Measurements from ENCODE around the gene SLC34A1.
"Not testable (repeated sequence)": the region's sequence is repeated elsewhere in the genome, so short reads cannot be mapped to it uniquely, and the experiment has no call there.

The SLC34A1 gene

DNA sequence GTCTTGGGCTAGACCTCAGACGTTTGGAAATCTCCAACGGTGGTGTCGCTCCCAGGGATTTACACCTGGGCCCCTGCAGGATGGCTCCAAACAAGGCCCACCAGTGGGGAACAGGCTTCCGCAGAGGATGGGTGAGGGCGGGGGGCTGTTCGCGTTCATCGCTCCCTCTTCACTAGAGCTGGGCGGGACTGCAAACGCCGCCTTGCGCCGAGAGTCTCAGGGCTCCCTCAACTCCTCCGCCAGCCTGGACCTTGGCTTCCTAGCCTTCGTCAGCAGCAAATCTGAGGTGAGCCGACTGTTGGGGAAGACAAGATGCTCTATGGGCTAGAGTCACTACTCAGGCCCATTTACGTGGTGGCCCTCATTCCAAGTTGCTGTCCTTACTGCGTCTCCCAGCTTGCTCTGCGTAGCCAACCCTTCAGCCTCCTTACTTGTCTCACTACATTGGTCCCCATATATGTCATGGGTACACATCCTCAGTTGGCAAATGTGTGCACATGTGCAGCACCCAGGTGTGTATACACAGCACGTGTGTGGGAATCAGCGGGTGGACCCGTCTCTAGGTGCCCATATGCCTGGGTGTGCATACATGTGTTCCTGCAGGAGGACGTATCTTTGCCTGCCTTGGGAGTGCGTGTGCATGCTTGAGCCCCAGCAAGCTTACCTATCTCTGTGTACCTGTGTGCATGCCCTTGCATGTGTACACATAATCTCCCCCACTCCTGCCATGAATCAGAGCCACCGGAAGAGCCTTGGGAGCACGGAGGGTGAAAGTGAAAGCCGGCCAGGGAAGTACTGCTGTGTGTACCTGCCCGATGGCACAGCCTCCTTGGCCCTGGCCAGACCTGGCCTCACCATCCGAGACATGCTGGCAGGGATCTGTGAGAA is 16.0 kb upstream of the SLC34A1 start:
- DNase-seq, result no peak

GRCh38 chr5:177368869-177369644 is 15.2 kb upstream of the SLC34A1 start:
- no peak for DNase-seq

DNA sequence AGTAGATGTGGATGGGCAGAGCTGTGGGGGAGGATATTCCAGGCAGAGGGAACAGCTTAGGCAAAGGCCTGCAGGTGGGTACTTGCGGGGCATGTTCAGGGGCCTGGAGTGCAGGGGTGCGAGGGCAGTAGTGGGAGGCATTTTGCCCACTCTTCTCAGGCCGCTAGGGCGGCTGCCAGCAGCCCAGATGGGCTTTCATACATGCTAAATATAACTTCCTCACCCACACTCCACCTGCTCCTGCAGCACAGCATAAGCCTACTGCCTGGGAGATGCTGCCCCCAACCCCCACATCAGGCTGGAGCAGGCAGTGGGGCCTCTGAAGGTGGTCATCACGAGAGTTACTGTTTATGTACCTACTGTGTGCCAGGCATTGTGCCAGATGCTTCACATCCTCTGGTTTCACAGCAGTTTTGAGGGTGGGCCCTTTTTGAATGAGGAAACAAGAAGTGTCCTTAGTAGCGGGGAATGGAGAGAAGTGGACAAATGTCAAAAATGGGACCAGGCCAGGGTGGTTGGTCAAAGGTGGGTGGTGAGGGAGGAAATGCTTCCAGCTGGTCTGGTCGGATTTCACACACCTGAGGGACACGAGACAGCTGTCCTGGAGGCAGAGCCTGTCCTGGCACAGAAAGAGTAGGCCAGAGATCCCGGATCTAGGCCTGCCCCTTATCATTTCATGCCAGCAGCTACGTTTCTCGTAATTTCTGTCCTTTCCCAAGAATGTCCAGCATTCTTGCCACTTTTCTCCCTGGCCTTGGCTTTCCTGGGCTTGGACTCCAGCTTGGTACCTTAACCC is 14.4 kb upstream of the SLC34A1 start:
- peak in 8 of 58 donors; percentile 12 to 46 (median 26) for DNase-seq

GRCh38 chr5:177370488-177371119 is 13.6 kb upstream of the SLC34A1 start:
- peak in 35 of 58 donors; percentile 13 to 75 (median 38) for DNase-seq

DNA sequence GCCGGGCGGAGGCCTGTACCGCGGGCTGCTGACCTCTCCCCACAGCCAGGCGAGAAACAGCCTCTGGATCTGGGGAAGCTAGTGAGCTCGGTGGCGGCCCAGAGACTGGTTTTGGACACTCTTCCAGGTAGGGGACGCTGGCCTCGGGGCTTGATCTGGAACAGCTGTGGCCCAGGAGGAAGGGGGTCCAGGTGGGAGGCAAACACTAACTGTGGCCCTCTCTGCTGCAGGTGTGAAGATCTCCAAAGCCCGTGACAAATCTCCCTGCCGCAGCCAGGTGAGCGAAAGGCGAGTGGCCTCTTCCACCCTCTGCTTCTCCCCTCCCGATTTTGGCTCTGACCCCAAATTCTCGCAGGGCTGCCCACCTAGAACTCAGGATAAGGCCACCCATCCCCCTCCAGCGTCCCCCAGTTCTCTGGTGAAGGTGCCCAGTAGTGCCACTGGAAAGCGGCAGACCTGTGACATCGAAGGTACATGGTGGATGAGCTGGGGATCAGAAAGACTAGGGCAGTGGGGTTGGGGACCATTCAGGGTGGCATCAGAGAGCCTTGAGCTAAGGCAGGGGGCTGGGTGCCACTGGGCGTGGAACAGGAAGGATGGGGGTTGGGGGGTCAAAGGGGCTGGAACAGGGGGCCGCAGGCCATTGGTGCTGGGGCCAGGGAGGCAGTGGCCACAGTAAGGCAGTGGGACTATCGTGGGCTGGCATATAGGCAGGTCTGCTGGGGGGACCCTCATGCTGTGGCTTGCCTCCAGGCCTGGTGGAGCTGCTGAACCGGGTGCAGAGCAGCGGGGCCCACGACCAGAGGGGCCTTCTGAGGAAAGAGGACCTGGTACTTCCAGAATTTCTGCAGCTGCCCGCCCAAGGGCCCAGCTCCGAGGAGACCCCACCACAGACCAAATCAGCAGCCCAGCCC is 12.9 kb upstream of the SLC34A1 start:
- no peak for DNase-seq

DNA sequence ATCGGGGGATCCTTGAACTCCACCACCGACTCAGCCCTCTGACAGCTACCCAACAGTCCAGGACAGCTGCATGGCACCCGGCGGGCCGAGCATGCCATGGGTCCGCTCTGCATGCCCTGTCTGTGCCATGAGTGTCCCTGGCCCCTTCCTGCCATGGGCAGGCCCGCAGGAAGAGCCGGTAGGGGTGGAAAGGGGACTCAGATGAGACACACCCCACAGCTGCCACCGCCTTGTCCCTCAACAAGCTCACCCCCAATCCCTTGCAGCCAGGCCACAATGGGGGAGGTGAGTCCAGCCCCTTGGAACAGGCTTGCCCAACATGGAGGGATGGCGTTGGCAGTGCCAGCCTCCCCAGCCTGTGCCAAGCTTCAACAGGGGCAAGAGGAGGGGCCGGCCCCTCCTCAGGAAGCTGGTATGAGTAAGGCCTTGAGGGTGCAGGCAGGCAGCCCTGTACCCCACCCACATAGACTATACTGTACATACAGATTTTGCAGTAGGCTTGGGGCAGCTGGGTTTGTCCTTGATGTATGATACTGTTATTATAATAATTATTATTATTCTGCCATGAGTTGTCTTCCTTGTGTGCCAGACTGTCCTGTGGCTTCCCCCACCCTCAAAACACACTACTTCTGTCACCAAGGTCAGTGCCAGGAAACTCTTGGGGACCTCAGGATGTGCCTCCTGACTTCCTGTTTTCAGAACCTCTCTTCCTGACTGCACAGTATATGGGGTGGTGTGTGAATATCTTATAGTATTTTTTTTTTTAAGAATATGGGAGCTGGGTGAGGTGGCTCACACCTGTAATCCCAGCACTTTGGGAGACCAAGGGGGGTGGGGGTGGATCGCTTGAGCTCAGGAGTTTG is 12.0 kb upstream of the SLC34A1 start:
- no peak for DNase-seq

DNA sequence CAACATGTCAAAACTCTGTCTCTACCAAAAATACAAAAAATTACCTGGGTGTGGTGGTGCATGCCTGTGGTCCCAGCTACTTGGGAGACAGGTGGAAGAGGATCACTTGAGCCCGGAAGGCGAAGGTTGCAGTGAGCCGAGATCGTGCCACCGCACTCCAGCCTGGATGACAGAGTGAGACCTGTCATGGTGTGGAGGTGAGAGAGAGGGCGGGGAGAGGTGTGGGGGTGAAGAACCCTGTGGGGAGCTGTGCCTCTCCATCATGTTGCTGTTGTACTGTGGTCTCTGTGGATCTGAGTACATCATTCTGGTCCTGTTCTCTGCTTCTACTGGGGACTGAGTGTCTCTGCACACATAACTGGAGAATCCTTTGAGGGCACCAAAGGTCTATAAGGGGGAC is 11.3 kb upstream of the SLC34A1 start:
- DNase-seq, result no peak

DNA sequence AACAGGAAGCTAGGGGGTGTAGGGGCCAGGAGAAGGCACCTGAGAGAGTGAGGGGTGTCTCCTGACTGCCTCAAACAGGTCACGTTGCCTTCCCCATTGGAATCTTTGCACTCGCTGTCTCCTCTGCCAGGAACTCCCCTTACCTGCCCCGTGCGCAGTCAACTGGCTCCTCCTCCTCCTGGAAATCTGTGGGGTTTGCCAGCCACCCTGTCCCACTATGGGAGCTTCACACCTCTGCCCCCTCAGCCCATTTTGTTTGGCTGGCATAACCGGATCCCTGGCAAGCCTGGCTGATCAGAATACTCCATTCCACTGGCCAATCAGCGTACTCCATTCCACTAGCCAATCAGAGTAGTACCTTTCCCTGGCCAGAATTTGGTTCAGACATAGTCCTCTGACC is 10.4 kb upstream of the SLC34A1 start:
- DNase-seq, result peak in 1 of 58 donors; percentile 30

DNA sequence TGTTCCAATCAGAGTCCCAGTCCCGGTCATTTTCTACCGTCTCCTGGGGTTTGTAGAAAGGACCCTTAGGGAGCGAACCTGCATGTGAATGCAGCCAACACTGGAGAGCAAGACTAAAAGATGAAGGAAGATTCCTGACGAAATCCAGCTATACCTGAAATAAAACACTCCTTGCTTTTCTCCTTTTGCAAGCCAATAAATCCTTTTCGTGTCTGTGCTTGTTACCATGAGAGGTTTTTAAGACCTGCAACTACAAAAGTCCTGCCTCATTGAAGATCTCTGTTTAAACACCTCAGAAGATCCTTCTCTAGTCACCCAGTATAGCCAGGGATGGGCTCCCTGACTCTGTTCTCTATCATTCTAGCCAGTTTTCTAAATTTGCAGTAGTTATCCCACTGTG is 10.0 kb upstream of the SLC34A1 start:
- DNase-seq, result no peak

- DNase-seq, result not testable (repeated sequence)
Observed at GRCh38 chr5:177375516-177375915, 8.7 kb upstream of the SLC34A1 start.

DNA sequence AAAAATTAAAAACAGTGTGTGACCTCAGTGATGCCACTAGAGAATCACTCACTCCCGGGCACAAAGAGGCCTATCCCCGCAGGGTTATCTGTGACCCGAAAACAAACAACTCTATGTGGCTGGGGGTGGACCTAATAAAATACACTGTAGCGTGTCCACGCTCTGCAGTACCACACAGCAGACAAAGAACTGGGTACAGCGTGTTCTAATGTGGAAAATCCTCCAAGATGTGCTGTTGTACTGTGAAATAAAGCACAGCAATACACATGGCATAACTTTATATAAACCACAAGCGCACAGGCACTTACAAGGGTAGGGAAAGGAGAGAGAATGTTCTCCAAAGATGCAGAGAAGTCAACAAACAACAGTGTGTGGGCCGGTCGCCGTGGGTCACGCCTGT is 8.1 kb upstream of the SLC34A1 start:
- DNase-seq, result peak in 1 of 58 donors; percentile 21

GRCh38 chr5:177377851-177378776 is 6.1 kb upstream of the SLC34A1 start:
- DNase-seq, result no peak

DNA sequence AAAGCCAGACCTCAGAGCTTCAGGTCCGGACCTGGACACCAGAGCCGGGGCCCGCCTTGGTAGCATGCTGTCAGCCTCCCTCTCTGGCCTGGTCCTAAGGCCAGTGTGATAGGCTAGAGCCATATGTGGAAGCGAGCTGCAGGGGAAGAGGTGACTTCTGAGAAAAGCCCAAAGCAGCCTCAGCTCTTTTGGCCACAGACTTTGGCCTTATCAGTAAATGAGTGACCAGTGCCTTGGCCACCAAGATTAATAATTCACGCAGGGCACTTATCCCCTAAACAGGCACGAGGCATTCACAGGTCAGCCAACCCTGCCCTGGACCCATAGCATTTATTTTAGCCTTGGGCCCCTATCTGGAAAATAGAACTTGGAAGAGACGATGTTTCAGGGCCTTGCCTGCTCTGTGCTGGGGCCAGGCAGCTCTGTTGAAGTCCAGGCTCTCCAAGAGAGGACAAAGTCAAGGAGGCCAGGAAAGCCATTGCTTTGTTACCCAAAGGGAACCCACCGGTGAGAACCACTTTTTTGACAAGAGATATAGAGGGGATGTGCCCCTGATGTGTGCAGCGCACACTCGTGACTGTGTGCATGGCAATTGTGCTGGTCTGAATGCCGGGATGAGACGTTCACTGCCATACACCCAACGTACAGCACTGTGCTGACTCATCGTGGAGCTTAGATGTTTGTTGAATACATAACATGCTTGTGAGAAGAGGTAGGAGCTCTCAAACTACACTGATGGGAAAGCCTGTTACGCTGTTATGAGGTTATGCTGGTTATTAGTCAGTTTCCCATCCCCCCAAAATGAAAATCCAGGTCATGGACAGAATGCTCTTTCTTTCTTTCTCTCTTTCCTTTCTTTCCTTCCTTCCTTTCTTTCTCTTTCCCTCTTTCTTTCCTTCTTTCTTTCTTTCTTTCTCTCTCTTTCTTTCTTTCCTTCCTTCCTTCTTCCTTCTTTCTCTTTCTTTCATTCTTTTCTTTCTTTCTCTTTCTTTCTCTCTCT is 5.0 kb upstream of the SLC34A1 start:
- peak in 2 of 58 donors; percentile 5 to 12 for DNase-seq

DNA sequence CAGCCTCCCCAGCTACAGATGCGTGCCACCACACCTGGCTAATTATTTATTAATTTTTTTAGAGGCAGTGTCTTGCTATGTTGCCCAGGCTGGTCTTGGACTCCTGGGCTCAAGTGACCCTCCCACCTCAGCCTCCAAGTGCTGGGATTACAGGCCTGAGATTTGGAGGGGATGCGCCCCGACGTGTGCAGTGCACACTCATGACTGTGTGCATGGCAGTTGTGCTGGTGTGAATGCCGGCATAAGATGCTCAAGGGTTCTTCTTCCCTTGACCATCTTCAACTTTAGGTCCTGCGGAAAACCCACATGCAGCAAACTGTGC is 3.5 kb upstream of the SLC34A1 start:
- no peak for DNase-seq

- peak in 34 of 58 donors; percentile 4 to 68 (median 30) for DNase-seq
Observed at GRCh38 chr5:177382423-177383029, 1.7 kb upstream of the SLC34A1 start.

- no peak for DNase-seq
Observed at GRCh38 chr5:177383181-177383580, 1.1 kb upstream of the SLC34A1 start.

All from anterior cingulate cortex (tissue), 58 donors.